Measurements from ENCODE around the gene FAM174C. TPM values are rescaled to one million over a fixed set of nuclear protein-coding genes. Genes with fewer than 3 reads are reported as not detected.

The FAM174C gene
- total RNA-seq, 4 donors from 2014 or later, result 14.2 to 42.2 (median 21.8) TPM

DNA sequence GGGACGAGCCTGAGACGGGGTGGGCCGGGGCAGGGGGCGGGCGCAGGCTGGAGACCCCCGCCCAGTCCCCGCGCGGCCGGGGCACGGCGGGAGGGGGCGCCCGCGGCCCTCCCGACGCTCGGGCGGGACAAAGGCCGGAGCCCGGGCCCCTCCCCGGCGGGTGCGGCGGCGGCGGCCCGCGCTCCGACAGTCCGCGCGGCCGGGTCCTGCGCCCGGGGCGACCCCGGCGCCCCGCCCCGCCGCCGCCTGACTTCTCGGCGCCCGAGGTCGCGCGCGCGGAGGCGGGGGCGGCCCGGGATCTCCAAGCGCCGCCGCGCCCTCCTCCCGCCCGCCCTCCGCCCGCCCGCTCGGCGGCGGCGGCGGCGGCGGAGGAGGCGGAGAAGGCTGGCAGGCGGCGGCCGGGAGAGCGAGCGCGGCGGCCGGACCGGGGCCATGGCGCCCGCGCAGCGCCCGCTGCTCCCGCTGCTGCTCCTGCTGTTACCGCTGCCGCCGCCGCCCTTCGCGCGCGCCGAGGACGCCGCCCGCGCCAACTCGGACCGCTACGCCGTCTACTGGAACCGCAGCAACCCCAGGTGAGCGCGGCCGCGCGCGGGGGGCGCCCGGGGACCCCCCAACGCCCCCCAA, 10.5 kb downstream of the FAM174C start, which contains the start of gene EFNA2:
Gene EFNA2, plus strand, starts transcription at position 137 of the 624 bp plus-strand sequence. Its CDS starts 296 bp downstream, at position 433.
- peak; percentile 12 for ATAC-seq
- Histone ChIP-seq H3K4me3 (peak within 1 kb of the TSS in 1 of 2 donors; percentile 37), H3K36me3 (no peaks in the 10 kb centered on the region), H3K4me1 (peaks cover 0 to 24% (median 3%) of the 10 kb centered on the region in 3 donors), H3K9me3 (no peaks in the 10 kb centered on the region), H3K27ac (no peak within 1 kb of the TSS), H3K27me3 (peaks cover 80% of the 10 kb centered on the region)
- no peak for TF ChIP-seq POLR2A (IDR thresholded peaks at IDR 0.05)
- WGBS, 2 donors (ENCODE audit: low coverage in 1 of 2), result no CpG with 5 or more reads among the region's 113 CpGs

DNA sequence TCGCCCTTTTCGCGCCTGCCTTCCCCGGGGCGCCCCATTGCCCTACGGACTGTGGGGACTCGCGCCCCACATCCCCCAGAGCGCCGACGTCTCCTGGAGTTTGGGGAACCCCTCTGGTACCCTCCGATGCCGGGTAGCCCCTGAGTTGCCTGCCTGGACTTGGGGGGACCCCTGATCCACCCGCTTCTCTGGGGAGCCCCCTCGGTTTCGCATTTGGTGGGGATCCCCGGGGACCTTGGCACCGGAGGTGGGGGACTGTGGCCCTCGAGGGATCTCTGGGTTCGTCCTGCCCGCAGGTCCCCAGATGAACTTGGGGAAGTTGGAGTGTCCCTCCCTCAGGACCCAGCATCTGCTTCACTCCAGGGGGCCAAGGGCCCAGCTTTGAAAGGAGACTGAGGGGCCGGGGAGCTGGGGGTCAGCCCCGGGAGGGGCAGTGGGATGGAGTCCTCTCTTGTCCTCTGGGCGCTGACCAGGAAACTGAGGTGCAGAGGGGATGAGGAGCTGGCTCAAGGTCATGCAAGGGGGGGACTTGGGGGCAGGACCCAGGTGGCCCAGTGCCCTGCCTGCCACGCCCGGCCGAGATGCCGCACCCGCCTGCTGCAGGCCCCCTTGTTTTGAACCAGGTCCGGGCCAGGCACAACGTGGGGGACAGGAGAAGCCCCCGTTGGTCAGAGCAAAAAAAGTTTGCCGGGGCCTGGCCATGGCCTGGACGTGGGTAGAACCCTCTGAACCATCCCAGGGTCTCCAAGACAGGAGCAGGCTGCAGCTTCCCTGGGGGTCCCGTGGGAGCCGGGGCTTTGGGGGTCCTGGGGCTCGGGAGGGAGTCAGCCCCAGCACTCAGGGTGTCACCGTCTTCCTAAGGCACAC, 11.4 kb downstream of the FAM174C start:
- no peak for ATAC-seq
- Histone ChIP-seq H3K4me3 (peak overlapping the region in 1 of 2 donors; percentile 37), H3K27me3 (peaks cover 89% of the 10 kb centered on the region), H3K36me3 (no peaks in the 10 kb centered on the region), H3K4me1 (peaks cover 0 to 24% (median 3%) of the 10 kb centered on the region in 3 donors), H3K27ac (no peak overlapping the region), H3K9me3 (no peaks in the 10 kb centered on the region)
- TF ChIP-seq POLR2A (IDR thresholded peaks at IDR 0.05) (no peak), EP300 (IDR thresholded peaks at IDR 0.05) (no peak), POLR2AphosphoS5 (IDR thresholded peaks at IDR 0.05) (no peak)
- TF ChIP-seq, protein P1, sequence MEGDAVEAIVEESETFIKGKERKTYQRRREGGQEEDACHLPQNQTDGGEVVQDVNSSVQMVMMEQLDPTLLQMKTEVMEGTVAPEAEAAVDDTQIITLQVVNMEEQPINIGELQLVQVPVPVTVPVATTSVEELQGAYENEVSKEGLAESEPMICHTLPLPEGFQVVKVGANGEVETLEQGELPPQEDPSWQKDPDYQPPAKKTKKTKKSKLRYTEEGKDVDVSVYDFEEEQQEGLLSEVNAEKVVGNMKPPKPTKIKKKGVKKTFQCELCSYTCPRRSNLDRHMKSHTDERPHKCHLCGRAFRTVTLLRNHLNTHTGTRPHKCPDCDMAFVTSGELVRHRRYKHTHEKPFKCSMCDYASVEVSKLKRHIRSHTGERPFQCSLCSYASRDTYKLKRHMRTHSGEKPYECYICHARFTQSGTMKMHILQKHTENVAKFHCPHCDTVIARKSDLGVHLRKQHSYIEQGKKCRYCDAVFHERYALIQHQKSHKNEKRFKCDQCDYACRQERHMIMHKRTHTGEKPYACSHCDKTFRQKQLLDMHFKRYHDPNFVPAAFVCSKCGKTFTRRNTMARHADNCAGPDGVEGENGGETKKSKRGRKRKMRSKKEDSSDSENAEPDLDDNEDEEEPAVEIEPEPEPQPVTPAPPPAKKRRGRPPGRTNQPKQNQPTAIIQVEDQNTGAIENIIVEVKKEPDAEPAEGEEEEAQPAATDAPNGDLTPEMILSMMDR (IDR thresholded peaks at IDR 0.05), result no peak
- WGBS, 2 donors (ENCODE audit: low coverage in 1 of 2), result no CpG with 5 or more reads among the region's 38 CpGs

DNA sequence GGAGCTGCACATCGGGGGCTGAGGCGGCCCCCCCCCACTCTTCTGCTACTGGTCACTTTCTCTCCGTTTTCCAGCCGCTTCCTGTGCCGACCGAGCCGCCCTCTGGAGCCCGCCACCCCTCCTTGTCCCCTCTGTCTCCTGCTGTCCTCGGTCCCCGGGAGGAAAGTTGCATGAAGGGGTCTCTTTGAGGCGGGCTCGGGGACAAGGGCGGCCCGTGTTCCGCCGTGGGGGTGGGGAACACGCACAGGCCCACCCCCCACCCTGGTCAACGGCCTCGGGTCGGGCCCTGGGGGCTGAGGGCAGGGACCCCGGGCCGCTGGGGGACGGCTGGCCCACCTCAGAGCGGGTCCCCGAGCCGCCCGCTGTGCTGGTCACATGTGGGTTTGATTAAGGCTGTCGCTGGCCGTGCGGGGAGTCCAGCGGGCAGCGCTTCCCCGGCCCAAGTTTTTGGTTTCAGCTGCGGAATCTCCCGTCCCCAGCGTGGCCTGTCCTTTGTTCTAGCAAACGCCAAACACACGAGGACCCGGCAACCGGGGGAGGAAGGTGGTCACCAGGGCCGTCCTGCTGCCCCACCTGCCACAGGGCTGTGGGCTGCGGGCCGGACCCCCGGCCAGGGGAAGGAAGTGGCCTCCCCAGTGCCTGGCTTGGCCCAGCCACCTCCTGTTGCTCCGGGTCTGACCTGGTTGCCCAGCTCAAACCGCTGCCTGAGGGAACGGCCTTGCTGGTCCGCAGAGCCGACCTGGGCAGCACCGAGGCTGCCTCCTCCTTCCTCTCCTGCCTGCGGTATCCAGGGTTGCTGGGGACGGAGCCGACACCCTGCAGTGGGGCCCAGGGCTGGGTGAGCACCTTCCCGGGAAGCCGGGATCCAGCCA, 12.3 kb downstream of the FAM174C start:
- 0% methylated on average over 1 of the region's 55 CpGs; no CpG with 5 or more reads in 1 of the 2 donors for WGBS, 2 donors (ENCODE audit: low coverage in 1 of 2)
- Histone ChIP-seq H3K27ac (no peak overlapping the region), H3K4me3 (no peak overlapping the region), H3K9me3 (no peaks in the 10 kb centered on the region), H3K27me3 (peaks cover 97% of the 10 kb centered on the region), H3K36me3 (no peaks in the 10 kb centered on the region), H3K4me1 (peaks cover 0 to 24% (median 3%) of the 10 kb centered on the region in 3 donors)
- TF ChIP-seq POLR2AphosphoS5 (IDR thresholded peaks at IDR 0.05), result no peak
- TF ChIP-seq, protein P1 (IDR thresholded peaks at IDR 0.05), result no peak
- no peak for TF ChIP-seq EP300 (IDR thresholded peaks at IDR 0.05)
- TF ChIP-seq POLR2A (IDR thresholded peaks at IDR 0.05), result no peak
- no peak for ATAC-seq

DNA sequence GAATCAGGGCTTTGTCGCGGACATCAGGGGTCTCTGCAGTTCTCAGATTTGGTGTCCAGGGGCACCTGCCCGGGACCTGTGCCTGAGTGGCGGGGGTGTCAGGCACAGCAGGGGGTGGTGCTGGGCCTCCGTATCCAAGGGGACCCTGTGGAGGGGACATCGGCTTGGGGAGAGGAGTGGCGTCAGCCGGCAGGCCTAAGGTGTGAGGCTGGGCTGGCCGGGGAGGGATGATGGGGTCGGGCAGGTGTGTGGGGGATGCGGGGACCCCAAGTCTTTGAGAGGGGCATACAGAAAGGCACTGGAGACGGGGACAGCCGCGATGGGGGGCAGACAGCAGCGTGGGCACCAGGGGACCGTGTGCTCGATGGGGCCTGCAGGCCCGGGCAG, 12.9 kb downstream of the FAM174C start:
- no peak for ATAC-seq
- Histone ChIP-seq H3K36me3 (no peaks in the 10 kb centered on the region), H3K4me1 (peaks cover 0 to 24% (median 3%) of the 10 kb centered on the region in 3 donors), H3K27me3 (peaks cover 97% of the 10 kb centered on the region), H3K27ac (no peak overlapping the region), H3K9me3 (no peaks in the 10 kb centered on the region), H3K4me3 (no peak overlapping the region)
- no peak for TF ChIP-seq POLR2AphosphoS5 (IDR thresholded peaks at IDR 0.05)
- TF ChIP-seq EP300 (IDR thresholded peaks at IDR 0.05), result no peak
- TF ChIP-seq POLR2A (IDR thresholded peaks at IDR 0.05), result no peak
- TF ChIP-seq, protein P1 (IDR thresholded peaks at IDR 0.05), result no peak
- WGBS, 2 donors (ENCODE audit: low coverage in 1 of 2), result no CpG with 5 or more reads among the region's 18 CpGs
